ENCODE measurements around the gene IFNGR2. TPM values are rescaled to one million over a fixed set of nuclear protein-coding genes. Genes with fewer than 3 reads are reported as not detected.

Gene IFNGR2
- total and polyA plus RNA-seq, 2 experiments from 2014 or later, result 21.9 to 29.4 TPM

DNA sequence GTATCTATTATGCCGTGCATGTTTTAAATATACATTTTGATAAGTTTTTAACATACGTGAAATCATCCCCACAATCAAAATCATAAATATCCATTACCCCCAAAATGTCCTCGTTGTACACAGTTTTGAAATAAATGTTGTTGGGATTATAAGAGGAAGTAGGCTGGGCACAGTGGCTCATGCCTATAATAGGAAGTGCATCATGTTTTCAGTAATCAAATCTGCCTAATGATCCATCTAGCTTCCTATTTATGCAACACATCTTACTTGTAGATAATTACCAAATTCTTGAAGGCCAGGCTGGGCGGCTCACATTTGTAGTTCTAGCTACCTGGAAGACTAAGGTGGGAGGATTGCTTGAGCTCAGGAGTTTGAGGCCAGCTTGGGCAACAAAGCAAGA, 15.0 kb upstream of the IFNGR2 start (continued):
- TF ChIP-seq, protein P1, sequence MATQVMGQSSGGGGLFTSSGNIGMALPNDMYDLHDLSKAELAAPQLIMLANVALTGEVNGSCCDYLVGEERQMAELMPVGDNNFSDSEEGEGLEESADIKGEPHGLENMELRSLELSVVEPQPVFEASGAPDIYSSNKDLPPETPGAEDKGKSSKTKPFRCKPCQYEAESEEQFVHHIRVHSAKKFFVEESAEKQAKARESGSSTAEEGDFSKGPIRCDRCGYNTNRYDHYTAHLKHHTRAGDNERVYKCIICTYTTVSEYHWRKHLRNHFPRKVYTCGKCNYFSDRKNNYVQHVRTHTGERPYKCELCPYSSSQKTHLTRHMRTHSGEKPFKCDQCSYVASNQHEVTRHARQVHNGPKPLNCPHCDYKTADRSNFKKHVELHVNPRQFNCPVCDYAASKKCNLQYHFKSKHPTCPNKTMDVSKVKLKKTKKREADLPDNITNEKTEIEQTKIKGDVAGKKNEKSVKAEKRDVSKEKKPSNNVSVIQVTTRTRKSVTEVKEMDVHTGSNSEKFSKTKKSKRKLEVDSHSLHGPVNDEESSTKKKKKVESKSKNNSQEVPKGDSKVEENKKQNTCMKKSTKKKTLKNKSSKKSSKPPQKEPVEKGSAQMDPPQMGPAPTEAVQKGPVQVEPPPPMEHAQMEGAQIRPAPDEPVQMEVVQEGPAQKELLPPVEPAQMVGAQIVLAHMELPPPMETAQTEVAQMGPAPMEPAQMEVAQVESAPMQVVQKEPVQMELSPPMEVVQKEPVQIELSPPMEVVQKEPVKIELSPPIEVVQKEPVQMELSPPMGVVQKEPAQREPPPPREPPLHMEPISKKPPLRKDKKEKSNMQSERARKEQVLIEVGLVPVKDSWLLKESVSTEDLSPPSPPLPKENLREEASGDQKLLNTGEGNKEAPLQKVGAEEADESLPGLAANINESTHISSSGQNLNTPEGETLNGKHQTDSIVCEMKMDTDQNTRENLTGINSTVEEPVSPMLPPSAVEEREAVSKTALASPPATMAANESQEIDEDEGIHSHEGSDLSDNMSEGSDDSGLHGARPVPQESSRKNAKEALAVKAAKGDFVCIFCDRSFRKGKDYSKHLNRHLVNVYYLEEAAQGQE (IDR thresholded peaks at IDR 0.05; ENCODE audit: unreplicated experiment), result no peak
- TF ChIP-seq JUNB (IDR thresholded peaks at IDR 0.05; ENCODE audit: unreplicated experiment) (no peak), POLR2AphosphoS5 (IDR thresholded peaks at IDR 0.05; ENCODE audit: low read depth) (no peak)

DNA sequence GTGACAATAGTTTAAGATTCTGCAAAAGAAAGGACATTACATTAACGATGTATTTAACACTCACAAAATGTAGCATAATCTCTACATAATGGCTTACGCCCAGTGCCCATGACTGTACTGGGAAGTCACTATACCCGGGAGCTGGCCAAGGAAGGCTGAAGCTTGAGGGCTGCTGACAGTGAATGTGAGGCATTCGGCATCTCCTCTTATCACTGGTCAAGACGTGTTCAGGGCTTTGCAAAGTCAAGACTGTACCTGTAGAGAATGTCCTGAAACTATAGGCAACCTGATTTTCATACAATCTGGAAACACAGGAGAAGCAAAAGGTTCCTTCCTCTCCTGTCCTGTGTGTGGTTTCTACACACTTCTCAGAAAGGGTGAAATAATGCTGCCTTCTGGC, 12.7 kb upstream of the IFNGR2 start:
- Mint-ChIP-seq H3K27ac (no peak overlapping the region), H3K4me3 (no peak overlapping the region), H3K9me3 (no peaks in the 10 kb centered on the region), H3K4me1 (peaks cover 4% of the 10 kb centered on the region), H3K36me3 (ENCODE audit: low read depth) (no peaks in the 10 kb centered on the region), H3K27me3 (ENCODE audit: insufficient read depth, low read depth, poor library complexity) (peaks cover 2% of the 10 kb centered on the region)
- Histone ChIP-seq H3K27ac (ENCODE audit: low read depth) (no peak overlapping the region), H3K27me3 (ENCODE audit: insufficient read depth) (no peaks in the 10 kb centered on the region), H2AFZ (no peak overlapping the region), H3K79me2 (replicated peaks; ENCODE audit: insufficient read depth) (no peaks in the 10 kb centered on the region), H4K20me1 (replicated peaks; ENCODE audit: insufficient read depth) (no peaks in the 10 kb centered on the region), H3K4me1 (ENCODE audit: insufficient read depth) (no peaks in the 10 kb centered on the region), H3K4me2 (no peak overlapping the region), H3K36me3 (ENCODE audit: insufficient read depth) (no peaks in the 10 kb centered on the region), H3F3A (replicated peaks; ENCODE audit: low read depth) (no peaks in the 10 kb centered on the region), H3K9me2 (ENCODE audit: insufficient read depth) (no peaks in the 10 kb centered on the region), H3K4me3 (no peak overlapping the region)
- ATAC-seq (no peak), DNase-seq (ENCODE audit: low spot score) (no peak)
- TF ChIP-seq, protein P1 (IDR thresholded peaks at IDR 0.05; ENCODE audit: unreplicated experiment), result no peak
- TF ChIP-seq EZH2phosphoT487 (IDR thresholded peaks at IDR 0.05; ENCODE audit: unreplicated experiment) (no peak), EZH2 (IDR thresholded peaks at IDR 0.05; ENCODE audit: low read depth, unreplicated experiment) (no peak), CREB1 (CRISPR knock-in tag; IDR thresholded peaks at IDR 0.05; ENCODE audit: low read depth) (no peak), POLR2AphosphoS5 (IDR thresholded peaks at IDR 0.05; ENCODE audit: low read depth) (no peak), STAT1 (IDR thresholded peaks at IDR 0.05; ENCODE audit: unreplicated experiment) (no peak), ZNF331 (CRISPR knock-in tag; IDR thresholded peaks at IDR 0.05; ENCODE audit: low read depth) (no peak), NANOG (IDR thresholded peaks at IDR 0.05; ENCODE audit: borderline replicate concordance) (no peak), JUNB (IDR thresholded peaks at IDR 0.05; ENCODE audit: unreplicated experiment) (no peak), ZNF114 (CRISPR knock-in tag; IDR thresholded peaks at IDR 0.05) (no peak)
- TF ChIP-seq, protein P2, sequence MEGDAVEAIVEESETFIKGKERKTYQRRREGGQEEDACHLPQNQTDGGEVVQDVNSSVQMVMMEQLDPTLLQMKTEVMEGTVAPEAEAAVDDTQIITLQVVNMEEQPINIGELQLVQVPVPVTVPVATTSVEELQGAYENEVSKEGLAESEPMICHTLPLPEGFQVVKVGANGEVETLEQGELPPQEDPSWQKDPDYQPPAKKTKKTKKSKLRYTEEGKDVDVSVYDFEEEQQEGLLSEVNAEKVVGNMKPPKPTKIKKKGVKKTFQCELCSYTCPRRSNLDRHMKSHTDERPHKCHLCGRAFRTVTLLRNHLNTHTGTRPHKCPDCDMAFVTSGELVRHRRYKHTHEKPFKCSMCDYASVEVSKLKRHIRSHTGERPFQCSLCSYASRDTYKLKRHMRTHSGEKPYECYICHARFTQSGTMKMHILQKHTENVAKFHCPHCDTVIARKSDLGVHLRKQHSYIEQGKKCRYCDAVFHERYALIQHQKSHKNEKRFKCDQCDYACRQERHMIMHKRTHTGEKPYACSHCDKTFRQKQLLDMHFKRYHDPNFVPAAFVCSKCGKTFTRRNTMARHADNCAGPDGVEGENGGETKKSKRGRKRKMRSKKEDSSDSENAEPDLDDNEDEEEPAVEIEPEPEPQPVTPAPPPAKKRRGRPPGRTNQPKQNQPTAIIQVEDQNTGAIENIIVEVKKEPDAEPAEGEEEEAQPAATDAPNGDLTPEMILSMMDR (conservative IDR thresholded peaks at IDR 0.05; ENCODE audit: low read depth in 2 of 2), result no peak
- TF ChIP-seq, protein P3, sequence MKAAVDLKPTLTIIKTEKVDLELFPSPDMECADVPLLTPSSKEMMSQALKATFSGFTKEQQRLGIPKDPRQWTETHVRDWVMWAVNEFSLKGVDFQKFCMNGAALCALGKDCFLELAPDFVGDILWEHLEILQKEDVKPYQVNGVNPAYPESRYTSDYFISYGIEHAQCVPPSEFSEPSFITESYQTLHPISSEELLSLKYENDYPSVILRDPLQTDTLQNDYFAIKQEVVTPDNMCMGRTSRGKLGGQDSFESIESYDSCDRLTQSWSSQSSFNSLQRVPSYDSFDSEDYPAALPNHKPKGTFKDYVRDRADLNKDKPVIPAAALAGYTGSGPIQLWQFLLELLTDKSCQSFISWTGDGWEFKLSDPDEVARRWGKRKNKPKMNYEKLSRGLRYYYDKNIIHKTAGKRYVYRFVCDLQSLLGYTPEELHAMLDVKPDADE (IDR thresholded peaks at IDR 0.05), result no peak
